ENCODE data around the gene TMIGD2.
A peak's percentile ranks its signal among the peaks of the same experiment; 100 is the strongest.

TMIGD2 gene

DNA sequence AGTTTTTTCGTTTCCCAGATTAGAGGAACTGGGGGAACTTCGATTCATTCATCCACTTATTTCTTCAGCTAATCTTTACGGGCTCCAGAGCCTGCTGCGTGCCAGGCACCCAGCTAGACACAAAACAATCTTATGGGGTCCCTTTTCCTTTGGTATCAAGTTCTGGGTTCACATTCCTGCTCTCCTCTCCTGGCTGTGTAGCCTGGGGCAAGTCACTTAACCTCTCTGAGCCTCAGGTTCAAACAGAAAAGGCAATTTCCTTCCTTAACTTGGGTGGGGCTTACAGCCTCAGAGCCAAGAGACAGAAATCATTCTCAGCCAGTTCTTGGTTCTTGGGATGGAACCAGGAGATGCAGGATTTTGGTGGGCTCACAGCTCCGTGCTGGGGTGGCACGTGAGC lies 17.2 kb downstream of the TMIGD2 start:
- no peak for TF ChIP-seq CTCF (IDR thresholded peaks at IDR 0.05; ENCODE audit: insufficient read depth, low read depth, low read length, missing control alignments)
- H3K4me3 ChIP-seq (ENCODE audit: low read depth, low read length): no peak overlapping the region
- no peak for DNase-seq (ENCODE audit: low read depth)

DNA sequence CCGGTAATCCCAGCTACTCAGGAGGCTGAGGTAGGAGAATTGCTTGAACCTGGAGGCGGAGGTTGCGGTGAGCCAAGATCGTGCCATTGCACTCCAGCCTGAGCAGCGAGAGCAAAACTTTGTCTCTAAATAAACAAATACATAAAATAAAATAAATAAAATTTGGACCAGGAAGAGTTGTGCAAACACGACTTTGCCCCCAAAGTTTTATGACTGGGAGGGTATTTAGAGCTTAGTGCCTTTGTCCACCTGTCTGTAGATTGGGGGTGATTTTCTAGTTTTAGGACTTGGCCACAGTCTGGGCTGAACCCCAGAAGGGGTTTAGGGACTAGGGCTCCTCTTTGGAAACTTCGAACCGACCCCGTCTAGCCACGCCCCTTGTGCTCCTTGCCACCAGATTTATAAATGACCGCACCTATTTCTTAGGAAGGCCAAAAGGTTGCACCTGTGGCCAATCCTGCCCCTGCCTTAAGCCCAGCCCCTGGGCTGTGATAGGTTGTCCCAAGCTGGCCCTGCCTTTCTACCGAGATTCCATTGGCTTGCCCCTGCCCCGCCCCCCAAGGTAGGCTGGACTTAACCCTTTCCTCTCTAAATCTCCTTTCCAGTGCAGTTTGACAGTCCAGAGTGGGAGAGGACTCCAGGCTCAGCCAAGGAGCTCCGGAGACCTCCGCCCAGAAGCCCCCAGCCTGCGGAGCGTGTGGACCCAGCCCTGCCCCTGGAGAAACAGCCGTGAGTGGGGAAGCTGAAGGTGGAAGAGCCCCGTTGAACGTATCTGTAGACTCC lies 17.8 kb downstream of the TMIGD2 start:
- no peak for TF ChIP-seq CTCF (IDR thresholded peaks at IDR 0.05; ENCODE audit: insufficient read depth, low read depth, low read length, missing control alignments)
- DNase-seq (ENCODE audit: low read depth): peak; percentile 30
- no peak overlapping the region for H3K4me3 ChIP-seq (ENCODE audit: low read depth, low read length)

DNA sequence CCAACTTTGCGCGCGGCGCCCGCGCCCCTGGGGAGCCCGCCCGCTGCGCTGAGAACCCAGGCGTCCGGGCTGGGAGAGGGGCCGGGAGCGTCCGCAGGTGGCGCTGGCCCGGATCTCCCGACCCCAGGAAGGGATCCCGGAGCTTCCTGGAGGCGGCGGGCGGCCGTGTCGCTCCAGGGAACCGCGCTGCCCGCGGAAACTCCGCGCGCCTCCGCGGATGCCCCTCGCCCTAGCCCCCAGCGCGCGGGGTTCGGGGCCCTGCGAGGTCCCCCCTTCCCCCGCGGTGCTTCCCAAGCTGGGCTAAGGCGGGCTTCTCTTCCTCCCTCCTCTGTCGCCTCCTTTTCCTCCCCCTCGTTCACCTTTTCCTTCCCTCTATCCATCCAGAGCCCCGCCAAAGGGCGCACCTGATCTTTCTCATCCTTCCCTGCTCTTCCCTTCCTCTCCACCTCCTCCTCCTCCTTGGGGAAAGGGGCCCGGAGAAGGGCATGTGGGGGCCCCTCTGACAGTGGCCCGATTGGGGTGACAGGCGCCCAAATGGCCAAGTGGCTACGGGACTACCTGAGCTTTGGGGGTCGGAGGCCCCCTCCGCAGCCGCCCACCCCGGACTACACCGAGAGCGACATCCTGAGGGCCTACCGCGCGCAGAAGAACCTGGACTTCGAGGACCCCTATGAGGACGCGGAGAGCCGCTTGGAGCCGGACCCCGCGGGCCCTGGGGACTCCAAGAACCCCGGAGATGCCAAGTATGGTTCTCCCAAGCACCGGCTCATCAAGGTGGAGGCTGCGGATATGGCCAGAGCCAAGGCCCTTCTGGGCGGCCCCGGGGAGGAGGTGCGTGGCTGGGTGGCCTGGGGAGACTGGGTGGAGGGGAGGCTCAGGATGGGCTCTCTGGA lies 22.4 kb downstream of the TMIGD2 start:
- TF ChIP-seq CTCF (IDR thresholded peaks at IDR 0.05; ENCODE audit: insufficient read depth, low read depth, low read length, missing control alignments): no peak

GRCh38 chr19:4279267-4279529 lies 23.0 kb downstream of the TMIGD2 start:
- DNase-seq (ENCODE audit: low read depth): no peak
- no peak for TF ChIP-seq CTCF (IDR thresholded peaks at IDR 0.05; ENCODE audit: insufficient read depth, low read depth, low read length, missing control alignments)
- H3K4me3 ChIP-seq (ENCODE audit: low read depth, low read length): no peak overlapping the region

More for the DNA sequence above, 22.4 kb downstream of the TMIGD2 start:
- H3K4me3 ChIP-seq (ENCODE audit: low read depth, low read length): no peak overlapping the region
- DNase-seq (ENCODE audit: low read depth): no peak

DNA sequence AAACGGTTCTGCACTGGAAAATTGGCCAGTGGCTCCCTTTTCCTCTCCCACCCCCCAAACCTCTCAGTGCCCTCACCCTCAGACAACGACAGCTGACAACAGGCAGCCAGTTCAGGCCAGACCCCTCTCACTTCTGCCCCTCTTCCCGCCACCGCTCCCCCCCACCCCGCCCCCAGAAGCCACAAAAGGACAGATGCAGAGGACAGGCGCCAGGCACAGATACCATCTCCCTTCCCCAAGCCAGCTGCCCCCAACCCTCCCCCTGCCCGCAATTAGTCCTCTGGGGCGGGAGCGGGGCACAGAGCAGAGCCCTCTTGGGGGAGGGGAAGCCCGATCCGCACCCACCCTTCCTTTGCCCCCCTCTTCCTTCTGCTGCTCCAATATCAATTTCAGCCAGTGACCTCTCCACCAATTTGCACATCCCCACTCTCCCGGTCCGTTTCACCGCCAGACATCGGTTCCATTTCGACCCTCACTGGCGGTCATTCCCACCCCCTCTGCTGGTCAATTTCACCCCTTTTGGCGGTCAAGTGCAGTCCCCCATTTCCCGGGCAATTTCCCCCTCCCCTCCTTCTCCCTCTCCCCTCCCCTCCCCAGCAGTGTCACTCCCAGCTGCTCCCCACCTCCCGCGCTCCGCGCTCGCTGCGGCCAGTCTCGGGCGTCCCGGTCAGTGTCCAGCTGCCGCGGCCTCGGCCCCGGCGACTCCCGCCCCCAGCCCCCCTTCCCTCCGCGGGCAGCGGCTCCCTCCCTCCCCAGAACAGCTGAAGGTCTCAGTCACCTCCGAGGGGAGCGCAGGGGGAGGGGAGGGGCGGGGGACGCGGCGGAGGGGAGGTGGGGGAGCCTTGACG lies 23.5 kb downstream of the TMIGD2 start, which contains the start of gene SHD:
SHD (plus strand) TSS at position 848 of the 848 bp plus-strand sequence. CDS start 798 bp downstream, outside the sequence.
- TF ChIP-seq CTCF (IDR thresholded peaks at IDR 0.05; ENCODE audit: insufficient read depth, low read depth, low read length, missing control alignments): no peak
- DNase-seq (ENCODE audit: low read depth): no peak
- no peak within 1 kb of the TSS for H3K4me3 ChIP-seq (ENCODE audit: low read depth, low read length)

DNA sequence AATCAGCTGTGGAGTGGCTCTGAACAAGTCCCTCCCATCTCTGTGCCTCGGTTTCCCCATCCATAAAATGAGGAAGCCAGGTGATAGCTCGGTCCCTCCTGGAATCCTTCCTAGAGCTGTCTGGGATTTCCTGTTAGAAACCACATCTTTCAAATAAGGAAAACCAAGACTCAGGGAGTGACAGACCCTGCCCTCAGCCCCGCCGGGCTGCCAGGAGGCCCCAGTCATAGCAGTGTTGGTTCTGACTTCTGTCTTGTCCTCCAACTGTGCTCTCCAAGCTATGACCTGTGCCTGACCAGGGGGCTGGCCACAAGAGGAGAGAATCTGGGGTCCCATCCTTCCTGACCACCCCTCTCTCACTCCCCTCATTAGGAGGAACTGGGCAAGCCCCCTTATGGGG lies 24.2 kb downstream of the TMIGD2 start:
- DNase-seq (ENCODE audit: low read depth): no peak
- H3K4me3 ChIP-seq (ENCODE audit: low read depth, low read length): no peak overlapping the region
- TF ChIP-seq CTCF (IDR thresholded peaks at IDR 0.05; ENCODE audit: insufficient read depth, low read depth, low read length, missing control alignments): no peak
